WI38 (cell line): ENCODE results near the gene GZMM.

Source experiments
- H3K4me3 ChIP-seq: 2 replicates; pipeline ENCODE4 v1.5.1; 2011; ENCODE audit warnings: low read depth, mild to moderate bottlenecking, control low read depth, low read length
- TF ChIP-seq, protein P1 (sequence below): IDR thresholded peaks from 2 replicates; pipeline ENCODE4 v1.5.1; 2012; ENCODE audit warnings: low read depth, mild to moderate bottlenecking, control low read depth, low read length

GZMM gene

GRCh38 chr19:497491-497868 is 46.4 kb upstream of the GZMM start:
- TF ChIP-seq, protein P1, sequence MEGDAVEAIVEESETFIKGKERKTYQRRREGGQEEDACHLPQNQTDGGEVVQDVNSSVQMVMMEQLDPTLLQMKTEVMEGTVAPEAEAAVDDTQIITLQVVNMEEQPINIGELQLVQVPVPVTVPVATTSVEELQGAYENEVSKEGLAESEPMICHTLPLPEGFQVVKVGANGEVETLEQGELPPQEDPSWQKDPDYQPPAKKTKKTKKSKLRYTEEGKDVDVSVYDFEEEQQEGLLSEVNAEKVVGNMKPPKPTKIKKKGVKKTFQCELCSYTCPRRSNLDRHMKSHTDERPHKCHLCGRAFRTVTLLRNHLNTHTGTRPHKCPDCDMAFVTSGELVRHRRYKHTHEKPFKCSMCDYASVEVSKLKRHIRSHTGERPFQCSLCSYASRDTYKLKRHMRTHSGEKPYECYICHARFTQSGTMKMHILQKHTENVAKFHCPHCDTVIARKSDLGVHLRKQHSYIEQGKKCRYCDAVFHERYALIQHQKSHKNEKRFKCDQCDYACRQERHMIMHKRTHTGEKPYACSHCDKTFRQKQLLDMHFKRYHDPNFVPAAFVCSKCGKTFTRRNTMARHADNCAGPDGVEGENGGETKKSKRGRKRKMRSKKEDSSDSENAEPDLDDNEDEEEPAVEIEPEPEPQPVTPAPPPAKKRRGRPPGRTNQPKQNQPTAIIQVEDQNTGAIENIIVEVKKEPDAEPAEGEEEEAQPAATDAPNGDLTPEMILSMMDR, result no peak
- no peak overlapping the region for H3K4me3 ChIP-seq

GRCh38 chr19:497869-498510 is 45.9 kb upstream of the GZMM start:
- no peak overlapping the region for H3K4me3 ChIP-seq
- TF ChIP-seq, protein P1, result no peak

DNA sequence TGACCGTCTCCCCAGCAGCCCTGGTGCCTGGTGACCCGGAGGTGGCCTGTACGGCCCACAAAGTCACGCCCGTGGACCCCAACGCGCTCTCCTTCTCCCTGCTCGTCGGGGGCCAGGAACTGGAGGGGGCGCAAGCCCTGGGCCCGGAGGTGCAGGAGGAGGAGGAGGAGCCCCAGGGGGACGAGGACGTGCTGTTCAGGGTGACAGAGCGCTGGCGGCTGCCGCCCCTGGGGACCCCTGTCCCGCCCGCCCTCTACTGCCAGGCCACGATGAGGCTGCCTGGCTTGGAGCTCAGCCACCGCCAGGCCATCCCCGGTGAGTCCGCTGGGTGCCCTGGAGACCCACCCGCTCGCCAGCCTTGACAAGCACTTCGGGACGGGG is 45.4 kb upstream of the GZMM start:
- TF ChIP-seq, protein P1, result no peak
- H3K4me3 ChIP-seq, result no peak overlapping the region

DNA sequence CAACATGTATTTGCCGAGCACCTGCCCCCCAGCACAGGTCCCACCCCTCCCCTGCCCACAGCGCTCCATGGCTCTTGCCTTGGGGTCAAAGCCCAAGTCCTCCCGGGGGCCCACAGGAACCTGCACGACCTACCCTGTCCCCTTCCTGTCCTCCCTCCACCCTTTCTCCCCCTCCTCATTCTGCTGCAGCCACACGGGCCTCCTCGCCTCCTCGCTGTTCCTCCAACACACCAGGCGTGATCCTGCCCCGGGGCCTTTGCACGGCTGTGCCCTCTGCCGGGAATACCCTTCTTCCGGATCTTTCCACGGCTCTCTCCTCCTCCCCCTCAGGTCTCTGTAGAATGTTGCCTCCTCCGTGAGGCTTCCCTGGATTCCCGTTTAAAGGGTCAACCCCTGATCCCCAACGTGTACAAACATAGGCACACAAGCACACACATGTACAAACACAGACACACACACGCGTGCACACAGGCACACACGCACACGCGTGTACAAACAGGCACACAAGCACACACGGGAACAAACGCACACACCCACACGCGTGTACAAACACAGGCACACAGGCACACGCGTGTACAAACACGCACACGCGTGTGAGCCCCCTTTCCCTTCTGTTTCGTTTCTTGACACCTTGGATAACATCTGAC is 44.8 kb upstream of the GZMM start:
- TF ChIP-seq, protein P1, result no peak
- no peak overlapping the region for H3K4me3 ChIP-seq

DNA sequence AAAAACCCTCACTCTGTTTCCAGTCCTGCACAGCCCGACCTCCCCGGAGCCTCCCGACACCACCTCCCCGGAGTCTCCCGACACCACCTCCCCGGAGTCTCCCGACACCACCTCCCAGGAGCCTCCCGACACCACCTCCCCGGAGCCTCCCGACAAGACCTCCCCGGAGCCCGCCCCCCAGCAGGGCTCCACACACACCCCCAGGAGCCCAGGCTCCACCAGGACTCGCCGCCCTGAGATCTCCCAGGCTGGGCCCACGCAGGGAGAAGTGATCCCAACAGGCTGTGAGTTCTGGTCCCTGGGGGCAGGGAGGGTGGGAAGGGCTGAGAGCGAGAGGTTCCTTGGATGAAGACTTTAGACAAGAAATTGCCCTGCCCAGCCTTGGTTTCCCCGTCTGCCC is 42.2 kb upstream of the GZMM start:
- no peak overlapping the region for H3K4me3 ChIP-seq
- TF ChIP-seq, protein P1, result no peak

GRCh38 chr19:504616-505015 is 39.2 kb upstream of the GZMM start:
- TF ChIP-seq, protein P1, result no peak
- H3K4me3 ChIP-seq, result no peak overlapping the region

- TF ChIP-seq, protein P1, result peak; percentile 85
- H3K4me3 ChIP-seq, result peak overlapping the region; percentile 87
Measured at GRCh38 chr19:506404-507285, 37.2 kb upstream of the GZMM start.
